ENCODE measurements around the gene TXNDC2.
A peak's percentile ranks its signal among the peaks of the same experiment; 100 is the strongest.

The TXNDC2 gene

GRCh38 chr18:9850309-9850708 is 35.5 kb upstream of the TXNDC2 start:
- peaks cover 0 to 60% (median 20%) of the 10 kb centered on the region in 4 donors for H3K4me1 ChIP-seq
- peaks cover 0 to 12% (median 4%) of the 10 kb centered on the region in 3 donors for H3K36me3 ChIP-seq
- no peaks in the 10 kb centered on the region for H3K27me3 ChIP-seq
- H3K9me3 ChIP-seq = no peaks in the 10 kb centered on the region
- intact Hi-C loops (cut with DNase I; ENCODE audit: low total_unique reads) = no loop called here
- no peak for DNase-seq
- H3K4me3 ChIP-seq = no peak overlapping the region
- no peak overlapping the region for H3K27ac ChIP-seq
- no peak for TF ChIP-seq CTCF (IDR thresholded peaks at IDR 0.05)

DNA sequence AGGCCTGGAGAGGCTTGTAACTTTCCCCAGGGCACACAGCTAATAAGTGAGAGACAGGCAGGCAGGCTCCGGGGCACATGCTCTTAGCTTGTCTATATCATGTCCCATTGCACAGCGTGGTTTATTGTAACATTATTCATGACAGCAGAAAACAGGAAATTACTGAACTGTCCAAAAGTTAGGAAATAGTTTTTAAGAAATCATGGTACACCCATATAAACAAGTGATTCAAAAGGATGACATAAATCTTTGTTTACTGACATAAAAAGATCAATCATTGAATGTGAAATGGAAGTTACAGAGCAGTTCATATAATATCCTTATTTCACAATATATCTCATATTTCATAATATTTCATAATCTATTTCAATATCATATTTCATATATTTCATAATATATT is 34.3 kb upstream of the TXNDC2 start:
- H3K27ac ChIP-seq = no peak overlapping the region
- no peak overlapping the region for H3K4me3 ChIP-seq
- no peak for TF ChIP-seq CTCF (IDR thresholded peaks at IDR 0.05)
- H3K27me3 ChIP-seq = no peaks in the 10 kb centered on the region
- H3K36me3 ChIP-seq = peaks cover 0 to 12% (median 4%) of the 10 kb centered on the region in 3 donors
- H3K4me1 ChIP-seq = peaks cover 0 to 62% (median 27%) of the 10 kb centered on the region in 4 donors
- no peaks in the 10 kb centered on the region for H3K9me3 ChIP-seq
- DNase-seq = no peak
- intact Hi-C loops (cut with DNase I; ENCODE audit: low total_unique reads) = no loop called here

DNA sequence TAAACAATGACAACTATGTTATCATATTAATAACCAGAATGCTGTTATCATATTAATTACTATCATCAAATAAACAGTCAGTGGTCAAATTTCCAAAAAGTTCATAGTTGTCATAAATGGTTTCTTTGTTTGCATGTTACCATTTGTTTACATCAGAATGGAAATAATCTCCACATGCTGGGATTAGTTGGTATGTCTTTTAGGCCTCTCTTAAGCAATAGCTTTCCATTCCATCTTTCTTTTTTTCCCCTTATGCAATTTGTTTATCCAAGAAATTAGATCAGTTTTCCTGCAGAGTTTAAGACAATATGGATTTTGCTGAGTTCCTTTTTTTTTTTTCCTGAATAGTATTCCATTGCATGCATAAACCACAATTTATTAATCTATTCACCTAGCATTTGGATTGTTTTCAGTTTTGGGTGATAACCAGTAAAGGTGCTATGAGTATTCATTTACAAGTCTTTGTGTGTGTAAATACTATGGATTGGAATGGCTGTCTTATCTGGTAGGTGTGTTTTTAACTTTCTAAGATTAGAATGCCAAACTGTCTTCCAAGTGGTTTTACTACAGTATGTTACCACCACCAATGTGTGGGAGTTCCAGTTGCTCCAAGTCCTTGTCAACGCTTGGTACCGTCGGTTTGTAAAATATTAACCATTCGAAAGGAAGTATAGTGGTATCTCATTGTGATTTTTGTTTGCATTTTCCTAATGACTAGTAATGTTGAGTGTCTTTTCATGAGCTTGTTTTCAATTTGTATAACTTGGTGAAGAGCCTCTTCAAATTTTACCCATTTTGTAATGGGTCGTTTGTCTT is 33.3 kb upstream of the TXNDC2 start:
- no peak for DNase-seq
- Histone ChIP-seq H3K27ac (peak overlapping the region in 1 of 2 donors; percentile 82), H3K9me3 (no peaks in the 10 kb centered on the region), H3K36me3 (peaks cover 0 to 6% (median 3%) of the 10 kb centered on the region in 3 donors), H3K4me3 (no peak overlapping the region), H3K27me3 (no peaks in the 10 kb centered on the region), H3K4me1 (peaks cover 0 to 62% (median 27%) of the 10 kb centered on the region in 4 donors)
- TF ChIP-seq CTCF (IDR thresholded peaks at IDR 0.05) = no peak
- intact Hi-C loops (cut with DNase I; ENCODE audit: low total_unique reads) = no loop called here

DNA sequence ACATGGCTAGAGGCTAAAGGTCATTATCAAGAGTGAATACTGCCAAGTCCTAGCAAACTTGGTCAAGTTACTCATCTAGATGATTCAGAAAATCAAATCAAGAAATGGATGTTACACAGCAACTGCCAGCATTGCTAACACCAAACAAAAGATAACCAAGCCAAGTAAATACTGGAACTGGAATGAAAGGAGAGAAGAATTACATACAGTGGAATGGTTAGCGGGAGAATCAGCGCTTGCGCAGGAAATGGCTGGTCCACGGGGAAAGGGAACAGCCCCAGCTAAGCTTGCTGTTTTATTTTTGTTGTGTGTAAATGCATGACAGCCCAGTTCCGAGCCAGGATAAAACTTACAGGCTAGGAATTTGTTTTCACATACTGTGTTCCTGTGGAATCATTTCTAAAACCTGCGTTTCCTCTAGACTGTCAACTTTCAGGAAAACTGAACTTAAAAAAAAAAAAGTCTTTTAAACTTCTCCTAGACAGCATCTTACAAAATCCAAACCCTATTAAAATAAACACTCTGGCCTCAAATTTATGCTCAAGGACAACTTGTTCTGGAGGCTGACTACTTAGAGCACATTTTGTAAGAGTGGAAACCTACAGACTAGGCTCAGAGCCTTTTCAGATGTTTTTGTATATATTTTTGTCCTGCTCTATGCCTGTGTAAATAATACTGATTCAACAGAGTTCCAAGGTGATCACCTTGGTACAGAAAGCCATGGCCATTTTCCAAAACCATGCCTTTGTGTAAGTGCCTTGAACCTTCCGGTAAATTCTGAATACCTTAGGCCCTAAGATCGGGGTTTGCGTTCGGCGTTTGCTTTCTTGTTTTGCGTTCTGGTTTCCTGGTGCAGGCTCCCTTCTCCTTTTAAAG is 30.7 kb upstream of the TXNDC2 start:
- H3K27ac ChIP-seq = peak overlapping the region; percentile 82 to 84
- no peaks in the 10 kb centered on the region for H3K9me3 ChIP-seq
- intact Hi-C loops (cut with DNase I; ENCODE audit: low total_unique reads) = no loop called here

More for the DNA sequence above, 30.7 kb upstream of the TXNDC2 start:
- TF ChIP-seq CTCF (IDR thresholded peaks at IDR 0.05) = no peak
- no peak for DNase-seq
- Histone ChIP-seq H3K36me3 (peaks cover 0 to 10% (median 0%) of the 10 kb centered on the region in 3 donors), H3K4me1 (peaks cover 0 to 43% (median 27%) of the 10 kb centered on the region in 4 donors), H3K27me3 (no peaks in the 10 kb centered on the region), H3K4me3 (no peak overlapping the region)

Data from tibial artery (tissue), 4 donors.